Colonic mucosa (tissue), 4 donors: ENCODE measurements around the gene SPRYD4. TPM values are rescaled to one million over a fixed set of nuclear protein-coding genes. Genes with fewer than 3 reads are reported as not detected.
"Not testable (repeated sequence)": the region's sequence is repeated elsewhere in the genome, so short reads cannot be mapped to it uniquely, and the experiment has no call there.

Experiments used
- DNase-seq: peaks from one replicate; pipeline ENCODE4 v3.0.0-alpha.2; 2020
- H3K27ac ChIP-seq: fragments of 200-600 bp; one replicate; pipeline ENCODE4 v1.8.0; 2021
- H3K27me3 ChIP-seq: fragments of 200-600 bp; one replicate; pipeline ENCODE4 v1.8.0; 2021
- H3K36me3 ChIP-seq: fragments of 200-600 bp; one replicate; pipeline ENCODE4 v1.8.0; 2021
- H3K4me1 ChIP-seq: fragments of 200-600 bp; one replicate; pipeline ENCODE4 v1.8.0; 2021; ENCODE audit warnings: mild to moderate bottlenecking
- H3K4me3 ChIP-seq: fragments of 200-600 bp; one replicate; pipeline ENCODE4 v1.8.0; 2021
- H3K9ac ChIP-seq, 2 donors: one replicate each; pipeline ENCODE4 v1.7.0; 2013; ENCODE audit warnings: control low read depth in 2 of 2, low read depth in 2 of 2, low read length in 2 of 2
- H3K9me3 ChIP-seq: fragments of 200-600 bp; one replicate; pipeline ENCODE4 v1.8.0; 2021
- intact Hi-C: fragments of 100-400 bp; cut with DNase I; formaldehyde crosslinking; loops from one replicate; pipeline ENCODE4 v1.14.1; 2022
- total RNA-seq, 2 donors: library from RNA; stranded (reverse); fragmentation: NEBNext Ultra II Directional in 1 of 2; extraction: Animal tissue kit (Norgen Biotek cat#: 25700) in 1 of 2; gene quantifications; one replicate each; pipeline ENCODE4 v1.2.1, GENCODE V29; 2021
- TF ChIP-seq, protein P1 (sequence below): fragments of 200-600 bp; IDR thresholded peaks from one replicate; pipeline ENCODE4 v1.8.0; 2022; ENCODE audit warnings: antibody characterized with exemption, mild to moderate bottlenecking
- donor health status: healthy.
- donor health status: DM: no; HTN: no; CAD: no.
- donor health status: DM: no; HTN: no; CAD: no.

The SPRYD4 gene
- total RNA-seq, 2 donors from 2014 or later, result 4.0 to 4.2 TPM

DNA sequence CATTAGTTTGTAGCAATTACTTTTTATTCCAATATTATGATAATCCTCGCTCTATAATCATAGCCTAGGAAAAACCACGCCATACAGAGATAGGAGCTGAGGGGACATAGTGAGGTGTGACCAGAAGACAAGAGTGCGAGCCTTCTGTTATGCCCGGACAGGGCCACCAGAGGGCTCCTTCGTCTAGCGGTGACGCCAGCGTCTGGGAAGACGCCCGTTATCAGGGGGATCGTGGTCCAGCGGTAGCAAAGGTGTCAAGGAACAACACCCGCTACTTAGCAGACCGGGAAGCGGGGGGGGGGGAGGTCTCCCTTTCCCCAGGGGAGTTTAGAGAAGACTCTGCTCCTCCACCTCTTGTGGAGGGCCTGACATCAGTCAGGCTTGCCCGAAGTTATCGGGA, 28.3 kb downstream of the SPRYD4 start:
- TF ChIP-seq, protein P1, sequence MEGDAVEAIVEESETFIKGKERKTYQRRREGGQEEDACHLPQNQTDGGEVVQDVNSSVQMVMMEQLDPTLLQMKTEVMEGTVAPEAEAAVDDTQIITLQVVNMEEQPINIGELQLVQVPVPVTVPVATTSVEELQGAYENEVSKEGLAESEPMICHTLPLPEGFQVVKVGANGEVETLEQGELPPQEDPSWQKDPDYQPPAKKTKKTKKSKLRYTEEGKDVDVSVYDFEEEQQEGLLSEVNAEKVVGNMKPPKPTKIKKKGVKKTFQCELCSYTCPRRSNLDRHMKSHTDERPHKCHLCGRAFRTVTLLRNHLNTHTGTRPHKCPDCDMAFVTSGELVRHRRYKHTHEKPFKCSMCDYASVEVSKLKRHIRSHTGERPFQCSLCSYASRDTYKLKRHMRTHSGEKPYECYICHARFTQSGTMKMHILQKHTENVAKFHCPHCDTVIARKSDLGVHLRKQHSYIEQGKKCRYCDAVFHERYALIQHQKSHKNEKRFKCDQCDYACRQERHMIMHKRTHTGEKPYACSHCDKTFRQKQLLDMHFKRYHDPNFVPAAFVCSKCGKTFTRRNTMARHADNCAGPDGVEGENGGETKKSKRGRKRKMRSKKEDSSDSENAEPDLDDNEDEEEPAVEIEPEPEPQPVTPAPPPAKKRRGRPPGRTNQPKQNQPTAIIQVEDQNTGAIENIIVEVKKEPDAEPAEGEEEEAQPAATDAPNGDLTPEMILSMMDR, result peak; percentile 45
- H3K9me3 ChIP-seq, H3K4me3 ChIP-seq, H3K9ac ChIP-seq, H3K27ac ChIP-seq, H3K36me3 ChIP-seq, H3K4me1 ChIP-seq, intact Hi-C loops, H3K27me3 ChIP-seq: not testable (repeated sequence)
- DNase-seq, result peak; percentile 67

DNA sequence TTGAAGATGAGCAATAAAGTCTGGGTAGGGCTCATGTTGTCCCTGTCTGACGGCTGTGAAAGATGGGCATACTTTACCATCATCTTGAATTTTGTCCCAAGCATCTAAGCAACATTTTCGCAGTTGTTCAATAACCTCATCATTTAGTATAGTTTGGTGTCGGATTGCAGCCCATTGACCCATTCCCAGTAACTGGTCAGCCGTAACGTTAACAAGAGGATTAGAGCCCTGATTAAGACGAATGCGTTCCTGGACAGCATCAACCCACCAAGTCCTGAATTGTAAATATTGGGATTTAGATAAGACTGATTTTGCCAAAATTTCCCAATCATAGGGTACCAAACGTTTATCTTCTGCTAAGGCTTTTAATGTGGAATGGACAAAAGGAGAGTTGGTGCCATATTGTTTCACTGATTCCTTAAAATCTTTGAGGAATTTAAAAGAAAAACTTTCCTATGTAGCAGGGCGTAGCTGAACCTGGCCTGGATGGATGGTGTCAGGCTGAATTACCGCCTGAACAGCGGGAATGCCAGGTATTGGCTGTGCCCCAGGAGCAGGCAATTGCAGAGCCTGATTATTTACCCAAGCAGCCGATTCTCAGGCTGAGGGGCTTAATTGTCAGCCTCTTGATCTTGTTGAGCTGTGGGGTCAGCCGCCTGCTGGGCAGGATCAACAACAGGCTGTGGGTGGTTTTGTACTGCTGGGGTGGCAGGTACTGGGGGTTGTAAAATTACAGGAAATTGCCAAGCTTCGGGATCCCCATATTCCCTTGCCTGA, 29.9 kb downstream of the SPRYD4 start:
- H3K4me3 ChIP-seq, DNase-seq, intact Hi-C loops: not testable (repeated sequence)

DNA sequence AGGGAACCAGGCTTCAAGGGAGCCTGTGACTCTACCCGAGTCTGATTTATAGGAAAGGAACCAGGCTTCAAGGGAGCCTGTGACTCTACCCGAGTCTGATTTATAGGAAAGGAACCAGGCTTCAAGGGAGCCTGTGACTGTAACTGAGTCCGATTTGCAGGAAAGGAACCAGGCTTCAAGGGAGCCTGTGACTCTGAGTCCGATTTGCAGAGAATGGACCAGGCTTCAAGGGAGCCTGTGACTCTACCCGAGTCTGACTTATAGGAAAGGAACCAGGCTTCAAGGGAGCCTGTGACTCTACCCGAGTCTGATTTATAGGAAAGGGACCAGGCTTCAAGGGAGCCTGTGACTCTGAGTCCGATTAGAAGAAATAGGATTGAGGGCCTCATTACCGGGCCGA, 31.1 kb downstream of the SPRYD4 start:
- H3K4me1 ChIP-seq, H3K9ac ChIP-seq, H3K27me3 ChIP-seq, H3K9me3 ChIP-seq, H3K4me3 ChIP-seq, DNase-seq, H3K36me3 ChIP-seq, H3K27ac ChIP-seq, intact Hi-C loops: not testable (repeated sequence)

More for the DNA sequence above, 29.9 kb downstream of the SPRYD4 start:
- H3K36me3 ChIP-seq, H3K9me3 ChIP-seq, H3K27ac ChIP-seq, H3K27me3 ChIP-seq, H3K4me1 ChIP-seq, H3K9ac ChIP-seq: not testable (repeated sequence)

DNA sequence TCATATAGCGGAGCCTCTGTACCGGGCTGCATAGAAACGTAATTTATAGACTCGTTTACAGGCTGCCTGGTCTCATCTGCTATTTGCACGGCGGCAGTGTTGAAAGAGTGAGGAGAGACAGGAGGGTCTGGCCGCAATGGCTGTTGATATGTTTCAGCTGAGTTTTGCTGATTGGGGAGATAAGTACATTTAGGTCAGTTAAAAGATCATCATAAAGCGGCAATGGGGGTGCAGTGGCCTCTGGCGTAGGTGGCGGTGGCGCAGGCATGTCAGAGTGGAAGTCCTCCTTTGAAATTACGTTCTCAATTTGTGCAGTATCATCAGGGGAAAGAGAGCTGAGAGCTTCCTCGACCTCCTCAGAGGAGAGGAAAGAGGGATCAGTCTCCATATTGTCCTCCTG, 31.5 kb downstream of the SPRYD4 start:
- DNase-seq, intact Hi-C loops, H3K36me3 ChIP-seq, H3K4me3 ChIP-seq, H3K9me3 ChIP-seq, H3K27ac ChIP-seq, H3K27me3 ChIP-seq, H3K4me1 ChIP-seq, H3K9ac ChIP-seq: not testable (repeated sequence)

DNA sequence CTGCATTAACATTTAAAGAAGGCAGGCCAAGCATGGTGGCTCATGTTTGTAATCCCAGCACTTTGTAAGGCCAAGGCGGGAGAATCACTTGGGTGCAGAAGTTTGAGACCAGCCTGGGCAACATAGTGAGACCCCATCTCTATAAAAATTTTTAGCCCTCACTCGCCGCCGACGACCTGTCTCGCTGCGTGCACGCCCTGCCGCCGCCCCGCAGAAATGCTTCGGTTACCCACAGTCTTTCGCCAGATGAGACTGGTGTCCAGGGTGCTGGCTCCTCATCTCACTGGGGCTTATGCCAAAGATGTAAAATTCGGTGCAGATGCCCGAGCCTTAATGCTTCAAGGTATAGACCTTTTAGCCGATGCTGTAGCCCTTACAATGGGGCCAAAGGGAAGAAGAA, 42.4 kb downstream of the SPRYD4 start:
- Histone ChIP-seq H3K36me3 (no peaks in the 10 kb centered on the region), H3K9ac (no peak overlapping the region), H3K27me3 (no peaks in the 10 kb centered on the region), H3K4me1 (no peaks in the 10 kb centered on the region), H3K4me3 (no peak overlapping the region), H3K27ac (no peak overlapping the region), H3K9me3 (no peaks in the 10 kb centered on the region)
- intact Hi-C loops, result no loop called here
- TF ChIP-seq, protein P1, result no peak
- DNase-seq, result no peak

DNA sequence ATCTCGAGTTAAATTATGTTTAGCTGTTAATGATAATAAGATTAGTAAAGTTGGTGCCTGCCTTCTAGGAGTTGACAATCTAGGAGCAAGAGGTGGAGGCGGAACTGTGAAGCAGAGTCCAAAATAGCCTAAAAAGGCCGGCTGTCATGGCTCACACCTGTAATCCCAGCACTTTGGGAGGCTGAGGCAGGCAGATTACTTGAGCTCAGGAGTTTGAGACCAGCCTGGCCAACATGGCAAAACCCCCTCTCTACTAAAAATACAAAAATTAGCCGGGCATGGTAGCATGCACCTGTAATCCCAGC, 45.6 kb downstream of the SPRYD4 start:
- H3K27ac ChIP-seq, H3K9ac ChIP-seq, DNase-seq, H3K27me3 ChIP-seq, H3K4me3 ChIP-seq, H3K9me3 ChIP-seq, H3K4me1 ChIP-seq, H3K36me3 ChIP-seq: not testable (repeated sequence)
- TF ChIP-seq, protein P1, result peak; percentile 13
- intact Hi-C loops, result loop anchor here (2.0 kb wide), 1 partner anchor 55 kb away; no protein-coding TSS in a partner anchor

DNA sequence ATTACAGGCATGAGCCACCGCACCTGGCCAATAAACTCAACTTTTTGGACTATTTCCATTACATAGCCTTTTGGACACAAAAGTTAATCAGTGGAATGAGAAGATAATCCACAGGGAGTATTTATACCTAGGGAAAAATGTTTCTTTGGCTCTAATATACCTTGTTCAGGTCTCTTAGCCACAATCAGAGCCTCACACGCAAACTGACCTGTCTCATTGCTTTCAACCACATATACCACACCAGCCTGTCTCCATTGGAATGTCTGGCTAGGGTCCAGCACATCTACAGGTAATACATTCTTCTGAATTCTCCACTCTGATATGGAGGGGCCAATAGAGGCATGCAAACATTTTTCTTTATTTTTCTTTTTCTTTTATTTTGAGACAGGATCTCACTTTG, 49.5 kb downstream of the SPRYD4 start:
- DNase-seq, result no peak
- intact Hi-C loops, result loop anchor here (5.0 kb wide), 1 partner anchor 114 kb away; the partner anchor contains the start of gene BAZ2A
- Histone ChIP-seq H3K27ac (no peak overlapping the region), H3K4me1 (no peaks in the 10 kb centered on the region), H3K27me3 (no peaks in the 10 kb centered on the region), H3K9me3 (no peaks in the 10 kb centered on the region), H3K9ac (no peak overlapping the region), H3K4me3 (no peak overlapping the region), H3K36me3 (no peaks in the 10 kb centered on the region)
- TF ChIP-seq, protein P1, result no peak
